ENCODE measurements around the gene PCOLCE2. TPM values are rescaled to one million over a fixed set of nuclear protein-coding genes. Genes with fewer than 3 reads are reported as not detected.

PCOLCE2 gene
- total RNA-seq, 1 experiment from 2014 or later, result 22.9 TPM

GRCh38 chr3:142863930-142864920 lies 24.7 kb downstream of the PCOLCE2 start:
- DNase-seq (ENCODE audit: low spot score), result no peak

- peak; percentile 68 for DNase-seq (ENCODE audit: low spot score)
Observed at GRCh38 chr3:142863010-142863817, 25.7 kb downstream of the PCOLCE2 start.

- DNase-seq (ENCODE audit: low spot score), result no peak
Observed at GRCh38 chr3:142861926-142862325, 27.0 kb downstream of the PCOLCE2 start.

- DNase-seq (ENCODE audit: low spot score), result no peak
Observed at GRCh38 chr3:142858043-142858442, 30.8 kb downstream of the PCOLCE2 start.

GRCh38 chr3:142857056-142857455 lies 31.8 kb downstream of the PCOLCE2 start:
- peak; percentile 52 for DNase-seq (ENCODE audit: low spot score)

GRCh38 chr3:142853270-142854168 lies 35.4 kb downstream of the PCOLCE2 start:
- DNase-seq (ENCODE audit: low spot score), result peak; percentile 48

- DNase-seq (ENCODE audit: low spot score), result no peak
Observed at GRCh38 chr3:142852009-142852408, 36.9 kb downstream of the PCOLCE2 start.

GRCh38 chr3:142850395-142851023 lies 38.4 kb downstream of the PCOLCE2 start:
- peak; percentile 92 for DNase-seq (ENCODE audit: low spot score)

GRCh38 chr3:142849148-142849547 lies 39.7 kb downstream of the PCOLCE2 start:
- DNase-seq (ENCODE audit: low spot score), result no peak

GRCh38 chr3:142846779-142847577 lies 41.9 kb downstream of the PCOLCE2 start:
- DNase-seq (ENCODE audit: low spot score), result no peak

- peak; percentile 53 for DNase-seq (ENCODE audit: low spot score)
Observed at GRCh38 chr3:142844339-142844977, 44.4 kb downstream of the PCOLCE2 start.

- DNase-seq (ENCODE audit: low spot score), result no peak
Observed at GRCh38 chr3:142839831-142840230, 49.1 kb downstream of the PCOLCE2 start.

GRCh38 chr3:142837526-142837925 lies 51.4 kb downstream of the PCOLCE2 start:
- DNase-seq (ENCODE audit: low spot score), result no peak

- DNase-seq (ENCODE audit: low spot score), result peak; percentile 79
Observed at GRCh38 chr3:142828703-142829305, 60.1 kb downstream of the PCOLCE2 start.

- no peak for DNase-seq (ENCODE audit: low spot score)
Observed at GRCh38 chr3:142819179-142819578, 69.7 kb downstream of the PCOLCE2 start.

- no peak for DNase-seq (ENCODE audit: low spot score)
Observed at GRCh38 chr3:142818651-142819050, 70.2 kb downstream of the PCOLCE2 start.

- DNase-seq (ENCODE audit: low spot score), result no peak
Observed at GRCh38 chr3:142817897-142818296, 71.0 kb downstream of the PCOLCE2 start.

- DNase-seq (ENCODE audit: low spot score), result no peak
Observed at GRCh38 chr3:142817356-142817755, 71.5 kb downstream of the PCOLCE2 start.

GRCh38 chr3:142815803-142816202 lies 73.1 kb downstream of the PCOLCE2 start:
- DNase-seq (ENCODE audit: low spot score), result no peak
